GM12801 (cell line): ENCODE results near the gene HPD.

Source experiments
- CTCF ChIP-seq: IDR thresholded peaks from one replicate; pipeline ENCODE4 v1.5.1; 2011; ENCODE audit warnings: control low read depth; ENCODE audit not compliant: insufficient read length; ENCODE audit errors: extremely low read depth

HPD gene

GRCh38 chr12:121858662-121859572, at the start of gene HPD:
Gene HPD (minus strand): TSS chr12:121858859. CDS start chr12:121858823, 36 bp downstream.
- no peak for TF ChIP-seq CTCF

GRCh38 chr12:121905746-121906145, 47.1 kb upstream of the HPD start:
- no peak for TF ChIP-seq CTCF

DNA sequence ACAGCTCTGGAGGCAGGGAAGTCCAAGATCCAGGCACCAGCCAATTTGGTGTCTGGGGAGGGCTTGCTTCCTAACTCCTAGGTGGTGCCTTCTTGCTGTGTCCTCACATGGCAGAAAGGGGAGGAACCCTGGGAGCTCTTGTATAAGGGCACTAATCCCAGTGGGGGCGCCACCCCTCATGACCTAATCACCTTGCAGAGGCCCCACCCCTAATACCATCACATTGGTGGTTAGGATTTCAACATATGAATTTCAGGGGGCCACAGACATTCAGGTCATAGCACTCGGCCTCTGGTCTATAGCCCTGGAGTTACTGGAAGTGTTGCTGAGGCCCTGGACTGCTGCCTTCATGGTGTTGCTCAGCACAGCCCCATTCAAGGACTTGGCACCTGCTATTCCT, 44.5 kb upstream of the HPD start:
- no peak for TF ChIP-seq CTCF

GRCh38 chr12:121899590-121899989, 40.9 kb upstream of the HPD start:
- no peak for TF ChIP-seq CTCF

DNA sequence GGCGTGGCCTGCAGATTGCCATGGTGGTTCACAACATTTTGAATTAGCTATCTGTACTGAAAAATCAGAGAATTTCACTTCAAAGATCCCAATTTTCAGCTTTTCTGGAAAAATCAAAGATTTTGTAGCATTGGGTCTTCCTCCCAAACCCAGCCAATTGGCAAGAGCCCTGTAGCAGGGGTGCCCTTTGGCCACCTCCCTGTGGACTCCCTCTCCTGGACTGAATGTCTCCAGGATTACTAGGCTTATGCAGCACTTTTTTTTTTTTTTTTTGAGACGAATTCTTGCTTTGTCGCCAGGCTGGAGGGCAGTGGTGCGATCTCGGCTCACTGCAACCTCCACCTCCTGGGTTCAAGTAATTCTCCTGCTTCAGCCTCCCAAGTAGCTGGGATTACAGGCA, 39.6 kb upstream of the HPD start:
- TF ChIP-seq CTCF = no peak

DNA sequence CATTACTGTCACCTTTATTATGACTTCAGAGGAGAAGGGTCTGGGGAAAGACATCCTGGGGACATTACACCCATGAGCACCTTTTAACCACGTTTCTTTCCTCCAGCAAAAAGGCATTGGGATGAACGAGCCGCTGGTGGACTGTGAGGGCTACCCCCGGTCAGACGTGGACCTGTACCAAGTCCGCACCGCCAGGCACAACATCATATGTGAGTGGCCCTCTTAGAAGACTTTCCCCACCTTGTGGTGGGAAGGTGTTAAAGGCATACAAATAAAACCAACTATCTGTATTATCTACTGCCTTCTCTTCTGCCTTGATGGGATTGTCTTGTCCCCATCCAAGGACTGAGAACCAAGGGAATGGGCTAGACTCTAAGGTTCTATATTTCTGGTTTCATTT, 36.0 kb upstream of the HPD start:
- no peak for TF ChIP-seq CTCF

- TF ChIP-seq CTCF = no peak
Measured at GRCh38 chr12:121893961-121894460, 35.4 kb upstream of the HPD start.
